Gastroesophageal sphincter (tissue), 4 donors: Measurements from ENCODE around the gene DEFB132. TPM values are rescaled to one million over a fixed set of nuclear protein-coding genes. Genes with fewer than 3 reads are reported as not detected.
"Not testable (repeated sequence)": the region's sequence is repeated elsewhere in the genome, so short reads cannot be mapped to it uniquely, and the experiment has no call there.

ENCODE experiments used
- ATAC-seq: fragments of 150-250 bp; one replicate; pipeline ENCODE4 v1.9.1; 2016; ENCODE audit warnings: mild to moderate bottlenecking, moderate library complexity
- H3K27ac ChIP-seq, 4 donors: fragments of 200-600 bp; sonication (generic) in 3 of 4; 1 replicate in 3 of 4; 2 replicates in 1 of 4; pipeline ENCODE4 v1.5.1; 2016 to 2019
- H3K27me3 ChIP-seq: fragments of 200-600 bp; sonication (generic); one replicate; pipeline ENCODE4 v1.5.1; 2019
- H3K36me3 ChIP-seq, 2 donors: fragments of 200-600 bp; sonication (generic); one replicate each; pipeline ENCODE4 v1.5.1; 2019; ENCODE audit warnings: control low read depth in 1 of 2
- H3K4me1 ChIP-seq, 3 donors: fragments of 200-600 bp; sonication (generic); 1 replicate in 2 of 3; 2 replicates in 1 of 3; pipeline ENCODE4 v1.5.1; 2016 to 2019; ENCODE audit warnings: control low read depth in 2 of 3
- H3K4me3 ChIP-seq, 2 donors: fragments of 200-600 bp; sonication (generic); one replicate each; pipeline ENCODE4 v1.5.1; 2019; ENCODE audit warnings: mild to moderate bottlenecking in 1 of 2, moderate library complexity in 1 of 2
- H3K9me3 ChIP-seq, 3 donors: fragments of 200-600 bp; sonication (generic); one replicate each; pipeline ENCODE4 v1.5.1; 2017 to 2019; ENCODE audit warnings: control low read depth in 2 of 3
- EP300 ChIP-seq: sonication (generic); formaldehyde crosslinking; IDR thresholded peaks from one replicate; pipeline ENCODE4 v1.6.1; 2017; ENCODE audit warnings: antibody characterized with exemption, mild to moderate bottlenecking
- POLR2A ChIP-seq, 2 donors: fragments of 450-650 bp; IDR thresholded peaks; one replicate each; pipeline ENCODE4 v1.6.1; 2017; ENCODE audit warnings: antibody characterized with exemption in 2 of 2, mild to moderate bottlenecking in 2 of 2, moderate library complexity in 1 of 2
- POLR2AphosphoS5 ChIP-seq: sonication (generic); formaldehyde crosslinking; IDR thresholded peaks from one replicate; pipeline ENCODE4 v1.6.1; 2017; ENCODE audit warnings: antibody characterized with exemption
- WGBS, 2 donors: methylation state at CpG; one replicate each; pipeline ENCODE4 v1.1.5; 2018; ENCODE audit warnings: low coverage in 1 of 2; 5-methylcytosine and 5-hydroxymethylcytosine counted together
- total RNA-seq, 4 donors: library from RNA; depleted of rRNA; stranded (reverse); fragments of >200 nt; gene quantifications; one replicate each; pipeline ENCODE4 v1.1.0, GENCODE V29; 2016
- TF ChIP-seq, protein P1 (sequence below), 4 experiments: fragments of 200-600 bp in 2 of 4; fragments of 450-650 bp in 2 of 4; sonication (generic) in 1 of 4; IDR thresholded peaks; one replicate each; pipeline ENCODE4 v1.5.1; 2017 to 2019; ENCODE audit warnings: antibody characterized with exemption in 4 of 4, mild to moderate bottlenecking in 2 of 4, moderate library complexity in 2 of 4

Gene DEFB132
- total RNA-seq, 4 donors from 2014 or later, result not detected

DNA sequence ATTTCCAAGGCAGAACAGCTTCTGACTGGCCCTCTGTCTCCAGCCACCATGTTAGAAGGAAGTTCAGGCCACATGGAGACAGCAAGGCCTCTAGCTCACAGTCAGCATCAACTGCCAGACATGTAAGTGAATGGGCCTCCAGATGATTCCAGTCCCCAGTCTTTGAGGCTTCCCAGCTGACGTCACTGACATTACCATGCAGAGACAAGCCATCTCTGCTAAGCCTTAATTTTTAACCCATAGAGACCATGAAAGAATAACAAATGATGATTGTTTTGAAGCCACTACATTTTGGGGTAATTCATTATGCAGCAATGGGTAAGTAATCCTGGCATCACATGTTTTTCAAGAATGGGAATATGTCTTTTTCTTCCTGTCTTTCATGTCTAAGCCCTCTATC lies 41.7 kb upstream of the DEFB132 start:
- Histone ChIP-seq H3K4me1 (no peaks in the 10 kb centered on the region), H3K27me3 (peaks cover 45% of the 10 kb centered on the region), H3K9me3 (no peaks in the 10 kb centered on the region), H3K36me3 (no peaks in the 10 kb centered on the region), H3K4me3 (no peak overlapping the region), H3K27ac (no peak overlapping the region)
- WGBS, 2 donors, result 22% methylated on average over 1 of the region's 1 CpG; no CpG with 5 or more reads in 1 of the 2 donors
- ATAC-seq, result no peak
- TF ChIP-seq POLR2A (IDR thresholded peaks at IDR 0.05), result no peak
- no peak for TF ChIP-seq POLR2AphosphoS5
- no peak for TF ChIP-seq EP300
- TF ChIP-seq, protein P1, sequence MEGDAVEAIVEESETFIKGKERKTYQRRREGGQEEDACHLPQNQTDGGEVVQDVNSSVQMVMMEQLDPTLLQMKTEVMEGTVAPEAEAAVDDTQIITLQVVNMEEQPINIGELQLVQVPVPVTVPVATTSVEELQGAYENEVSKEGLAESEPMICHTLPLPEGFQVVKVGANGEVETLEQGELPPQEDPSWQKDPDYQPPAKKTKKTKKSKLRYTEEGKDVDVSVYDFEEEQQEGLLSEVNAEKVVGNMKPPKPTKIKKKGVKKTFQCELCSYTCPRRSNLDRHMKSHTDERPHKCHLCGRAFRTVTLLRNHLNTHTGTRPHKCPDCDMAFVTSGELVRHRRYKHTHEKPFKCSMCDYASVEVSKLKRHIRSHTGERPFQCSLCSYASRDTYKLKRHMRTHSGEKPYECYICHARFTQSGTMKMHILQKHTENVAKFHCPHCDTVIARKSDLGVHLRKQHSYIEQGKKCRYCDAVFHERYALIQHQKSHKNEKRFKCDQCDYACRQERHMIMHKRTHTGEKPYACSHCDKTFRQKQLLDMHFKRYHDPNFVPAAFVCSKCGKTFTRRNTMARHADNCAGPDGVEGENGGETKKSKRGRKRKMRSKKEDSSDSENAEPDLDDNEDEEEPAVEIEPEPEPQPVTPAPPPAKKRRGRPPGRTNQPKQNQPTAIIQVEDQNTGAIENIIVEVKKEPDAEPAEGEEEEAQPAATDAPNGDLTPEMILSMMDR (IDR thresholded peaks at IDR 0.05), result no peak

DNA sequence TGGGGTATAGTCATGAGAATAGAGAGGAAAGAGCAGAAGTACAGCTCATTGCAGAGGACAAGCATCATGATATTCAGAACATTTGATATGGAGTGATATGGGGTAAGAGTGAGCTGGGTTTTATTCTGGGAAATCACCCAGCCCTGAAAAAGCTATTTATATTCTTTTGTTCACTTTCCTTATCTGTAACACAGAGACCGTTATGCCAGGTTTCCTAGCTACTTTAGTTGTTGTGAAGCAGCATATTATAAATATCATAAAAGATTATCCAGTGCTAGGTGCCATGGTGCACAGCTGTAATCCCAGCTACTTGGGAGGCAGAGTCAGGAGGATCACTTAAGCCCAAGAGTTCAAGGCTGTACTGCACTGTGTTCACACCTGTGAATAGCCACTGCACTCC lies 40.3 kb upstream of the DEFB132 start:
- Histone ChIP-seq H3K27ac (no peak overlapping the region), H3K9me3 (no peaks in the 10 kb centered on the region), H3K36me3 (no peaks in the 10 kb centered on the region), H3K4me3 (no peak overlapping the region), H3K27me3 (peaks cover 48% of the 10 kb centered on the region), H3K4me1 (no peaks in the 10 kb centered on the region)
- no peak for ATAC-seq
- 21 to 67% methylated on average over 1 of the region's 1 CpG for WGBS, 2 donors
- TF ChIP-seq POLR2AphosphoS5 (no peak), EP300 (no peak)

DNA sequence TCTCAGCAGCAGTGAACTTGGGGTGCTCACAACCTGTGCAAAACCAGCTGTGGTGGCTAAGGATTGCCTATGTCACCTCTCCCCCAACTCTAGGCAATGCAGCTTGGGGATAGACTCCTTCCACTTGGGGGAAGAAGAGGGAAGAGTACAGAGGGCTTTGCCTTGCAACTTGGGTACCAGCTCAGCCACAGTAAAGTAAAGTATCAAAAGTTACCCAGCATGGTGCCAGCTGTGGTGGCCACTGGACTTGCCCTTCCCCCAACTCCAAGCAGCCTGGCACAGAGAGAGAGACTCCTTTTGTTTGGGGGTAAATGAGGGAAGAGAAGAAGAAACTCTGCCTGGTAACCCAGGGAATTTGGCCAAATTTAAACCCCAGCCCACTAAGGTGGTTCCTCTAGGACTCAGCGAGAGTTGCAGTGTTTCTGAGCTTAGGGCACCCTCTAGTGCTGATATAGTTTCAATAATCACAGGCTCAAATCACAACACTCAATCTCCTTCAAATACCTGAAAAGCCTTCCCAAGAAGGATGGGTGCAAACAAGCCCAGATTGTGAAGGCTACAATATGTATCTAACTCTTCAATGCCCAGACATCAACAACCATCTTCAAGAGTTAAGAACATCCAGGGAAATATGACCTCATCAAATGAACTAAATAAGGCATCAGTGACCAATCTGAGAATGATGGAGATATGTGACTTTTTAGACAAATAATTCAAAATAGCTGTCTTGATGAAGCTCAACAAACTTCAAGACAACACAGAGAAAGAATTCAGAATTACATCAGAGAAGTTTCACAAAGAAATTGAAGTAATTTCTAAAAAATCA lies 38.0 kb upstream of the DEFB132 start:
- Histone ChIP-seq H3K9me3 (no peaks in the 10 kb centered on the region), H3K4me1 (no peaks in the 10 kb centered on the region), H3K4me3 (no peak overlapping the region), H3K27me3 (peaks cover 48% of the 10 kb centered on the region), H3K27ac (no peak overlapping the region), H3K36me3 (no peaks in the 10 kb centered on the region)
- TF ChIP-seq POLR2AphosphoS5 (no peak), POLR2A (IDR thresholded peaks at IDR 0.05) (no peak), EP300 (no peak)
- TF ChIP-seq, protein P1 (IDR thresholded peaks at IDR 0.05), result no peak
- ATAC-seq, result no peak
- 0% methylated on average over 1 of the region's 1 CpG; no CpG with 5 or more reads in 1 of the 2 donors for WGBS, 2 donors

DNA sequence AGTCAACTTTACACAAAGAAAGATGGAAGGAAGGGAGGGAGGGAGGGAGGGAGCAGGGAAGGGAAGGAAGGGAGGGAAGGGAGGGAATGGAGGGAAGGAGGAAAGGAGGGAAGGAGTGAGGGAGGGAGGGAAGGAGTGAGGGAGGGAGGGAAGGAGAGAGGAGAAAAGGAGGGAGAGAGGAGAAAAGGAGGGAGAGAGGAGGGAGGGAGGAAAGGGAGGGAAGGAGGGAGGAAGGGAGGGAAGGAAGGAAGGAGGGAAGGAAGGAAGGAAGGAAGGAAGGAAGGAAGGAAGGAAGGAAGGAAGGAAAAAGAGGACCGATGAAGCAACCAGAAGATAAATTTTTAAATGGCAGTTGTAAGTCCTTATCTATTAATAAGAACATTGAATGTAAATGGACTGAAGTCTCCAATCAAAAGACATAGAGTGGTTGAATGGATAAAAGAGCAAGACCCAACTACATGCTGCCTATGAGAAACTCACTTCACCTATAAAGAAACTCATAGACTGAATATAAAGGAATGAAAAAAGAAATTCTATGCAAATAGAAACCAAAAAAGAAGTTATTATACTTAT lies 36.2 kb upstream of the DEFB132 start:
- WGBS, 2 donors, result 50 to 75% methylated on average over 1 of the region's 1 CpG
- no peaks in the 10 kb centered on the region for H3K9me3 ChIP-seq
- TF ChIP-seq EP300 (no peak), POLR2AphosphoS5 (no peak), POLR2A (IDR thresholded peaks at IDR 0.05) (no peak)
- TF ChIP-seq, protein P1 (IDR thresholded peaks at IDR 0.05), result no peak
- no peak overlapping the region for H3K27ac ChIP-seq
- no peaks in the 10 kb centered on the region for H3K36me3 ChIP-seq
- H3K4me3 ChIP-seq, result no peak overlapping the region
- H3K4me1 ChIP-seq, result no peaks in the 10 kb centered on the region
- ATAC-seq, result no peak
- H3K27me3 ChIP-seq, result peaks cover 40% of the 10 kb centered on the region

DNA sequence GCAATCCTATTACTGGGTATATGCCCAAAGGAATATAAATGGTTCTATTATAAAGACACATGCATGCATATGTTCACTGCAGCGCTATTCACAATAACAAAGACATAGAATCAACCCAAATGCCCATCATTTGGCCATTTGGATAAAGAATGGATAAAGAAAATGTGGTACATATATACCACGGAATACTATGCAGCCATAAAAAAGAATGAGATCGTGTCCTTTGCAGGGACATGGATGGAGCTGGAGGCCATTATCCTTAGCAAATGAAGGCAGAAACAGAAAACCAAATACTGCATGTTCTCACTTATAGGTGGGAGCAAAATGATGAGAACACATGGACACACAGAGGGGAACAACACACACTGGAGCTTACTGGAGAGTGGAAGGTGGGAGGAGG lies 31.6 kb upstream of the DEFB132 start:
- not testable (repeated sequence) for H3K27ac ChIP-seq, H3K36me3 ChIP-seq, H3K9me3 ChIP-seq, H3K4me1 ChIP-seq, ATAC-seq, H3K4me3 ChIP-seq
- H3K27me3 ChIP-seq, result peaks cover 10% of the 10 kb centered on the region
- 65 to 66% methylated on average over 3 of the region's 3 CpGs for WGBS, 2 donors

DNA sequence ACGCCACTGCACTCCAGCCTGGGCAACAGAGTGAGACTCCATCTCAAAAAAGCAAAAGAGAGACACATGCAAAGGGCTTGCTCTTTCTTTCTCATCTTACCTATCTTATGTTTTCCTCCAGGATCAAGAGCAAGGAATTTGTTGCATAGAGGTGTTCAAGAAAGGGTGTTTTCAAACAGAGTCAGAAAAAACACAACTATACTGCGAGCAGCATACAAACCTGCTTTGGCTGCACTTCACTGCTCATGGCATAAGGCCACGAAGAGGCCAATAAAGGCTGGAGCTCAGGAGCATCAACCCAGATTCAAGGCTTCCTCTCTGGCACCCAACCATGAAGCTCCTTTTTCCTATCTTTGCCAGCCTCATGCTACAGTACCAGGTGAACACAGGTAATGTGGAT lies 30.6 kb upstream of the DEFB132 start, which contains the start of gene DEFB129:
TSS of gene DEFB129 (plus strand) at position 301 of the 400 bp plus-strand sequence. CDS start at position 332, 31 bp downstream.
- no peaks in the 10 kb centered on the region for H3K36me3 ChIP-seq
- H3K4me1 ChIP-seq, result no peaks in the 10 kb centered on the region
- no peak within 1 kb of the TSS for H3K27ac ChIP-seq
- H3K4me3 ChIP-seq, result no peak within 1 kb of the TSS
- peaks cover 9% of the 10 kb centered on the region for H3K27me3 ChIP-seq
- TF ChIP-seq POLR2AphosphoS5 (no peak), POLR2A (IDR thresholded peaks at IDR 0.05) (no peak), EP300 (no peak)
- TF ChIP-seq, protein P1 (IDR thresholded peaks at IDR 0.05), result no peak
- H3K9me3 ChIP-seq, result no peaks in the 10 kb centered on the region
- WGBS, 2 donors, result 67 to 76% methylated on average over 3 of the region's 3 CpGs
- ATAC-seq, result no peak
